ENCODE data around the gene PRDM16. TPM values are rescaled to one million over a fixed set of nuclear protein-coding genes. Genes with fewer than 3 reads are reported as not detected.

PRDM16 gene
- total RNA-seq, 1 experiment from 2014 or later: 1.6 TPM

DNA sequence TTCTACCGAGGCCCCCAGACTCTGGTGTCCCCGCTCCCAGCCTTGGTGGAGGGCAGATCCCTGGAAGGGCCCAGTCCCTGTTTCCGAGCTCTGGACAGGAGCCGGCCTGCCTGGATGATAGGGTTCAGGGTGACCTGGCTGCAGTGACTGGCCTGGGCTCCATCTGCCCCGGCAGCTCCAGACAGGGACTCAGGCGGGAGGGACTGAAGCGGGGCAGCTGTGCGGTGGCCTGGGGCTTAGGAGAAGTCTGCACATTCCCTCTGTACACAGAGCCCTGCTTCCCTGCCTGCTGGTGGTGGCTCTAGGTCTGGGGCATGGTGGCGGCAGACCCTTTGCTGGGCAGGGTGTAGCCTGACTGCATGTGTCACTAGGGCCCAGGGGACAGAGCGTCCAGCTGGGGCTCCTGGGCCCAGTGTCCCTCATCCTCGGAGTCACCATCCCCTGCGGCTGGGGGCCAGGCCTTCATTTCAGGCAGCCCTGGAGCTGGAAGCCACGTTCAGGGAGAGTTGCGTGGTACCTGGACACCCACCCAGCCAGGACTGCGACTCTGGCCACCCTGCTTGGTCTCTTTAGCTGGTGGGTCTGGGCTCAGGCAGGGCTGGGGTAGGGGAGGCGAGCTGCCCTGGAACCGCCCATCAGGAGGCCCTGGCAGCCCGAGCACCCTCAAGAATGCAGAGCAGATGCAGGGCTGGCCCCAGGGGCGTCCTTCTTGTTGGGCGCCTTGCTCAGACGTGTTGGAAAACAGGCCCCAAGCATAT lies 395.1 kb downstream of the PRDM16 start:
- POLR2A ChIA-PET: no interaction called here
- Mint-ChIP-seq H3K4me1 (peaks cover 3% of the 10 kb centered on the region; the same call in 1 of the 2 replicates), H3K9me3 (no peaks in the 10 kb centered on the region), H3K27ac (no peak overlapping the region), H3K27me3 (ENCODE audit: low read depth) (no peaks in the 10 kb centered on the region), H3K36me3 (no peaks in the 10 kb centered on the region), H3K4me3 (no peak overlapping the region)
- no peak for ATAC-seq
- TF ChIP-seq SMAD3 (CRISPR knock-in tag; IDR thresholded peaks at IDR 0.05; ENCODE audit: borderline replicate concordance): no peak
- TF ChIP-seq, protein P1, sequence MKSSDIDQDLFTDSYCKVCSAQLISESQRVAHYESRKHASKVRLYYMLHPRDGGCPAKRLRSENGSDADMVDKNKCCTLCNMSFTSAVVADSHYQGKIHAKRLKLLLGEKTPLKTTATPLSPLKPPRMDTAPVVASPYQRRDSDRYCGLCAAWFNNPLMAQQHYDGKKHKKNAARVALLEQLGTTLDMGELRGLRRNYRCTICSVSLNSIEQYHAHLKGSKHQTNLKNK (CRISPR knock-in tag; IDR thresholded peaks at IDR 0.05): no peak
- TF ChIP-seq, protein P2, sequence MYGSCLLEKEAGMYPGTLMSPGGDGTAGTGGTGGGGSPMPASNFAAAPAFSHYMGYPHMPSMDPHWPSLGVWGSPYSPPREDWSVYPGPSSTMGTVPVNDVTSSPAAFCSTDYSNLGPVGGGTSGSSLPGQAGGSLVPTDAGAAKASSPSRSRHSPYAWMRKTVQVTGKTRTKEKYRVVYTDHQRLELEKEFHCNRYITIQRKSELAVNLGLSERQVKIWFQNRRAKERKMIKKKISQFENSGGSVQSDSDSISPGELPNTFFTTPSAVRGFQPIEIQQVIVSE (CRISPR knock-in tag; IDR thresholded peaks at IDR 0.05; ENCODE audit: borderline replicate concordance): no peak
- TF ChIP-seq, protein P3, sequence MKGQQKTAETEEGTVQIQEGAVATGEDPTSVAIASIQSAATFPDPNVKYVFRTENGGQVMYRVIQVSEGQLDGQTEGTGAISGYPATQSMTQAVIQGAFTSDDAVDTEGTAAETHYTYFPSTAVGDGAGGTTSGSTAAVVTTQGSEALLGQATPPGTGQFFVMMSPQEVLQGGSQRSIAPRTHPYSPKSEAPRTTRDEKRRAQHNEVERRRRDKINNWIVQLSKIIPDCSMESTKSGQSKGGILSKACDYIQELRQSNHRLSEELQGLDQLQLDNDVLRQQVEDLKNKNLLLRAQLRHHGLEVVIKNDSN (CRISPR knock-in tag; IDR thresholded peaks at IDR 0.05): no peak
- TF ChIP-seq, protein P4, sequence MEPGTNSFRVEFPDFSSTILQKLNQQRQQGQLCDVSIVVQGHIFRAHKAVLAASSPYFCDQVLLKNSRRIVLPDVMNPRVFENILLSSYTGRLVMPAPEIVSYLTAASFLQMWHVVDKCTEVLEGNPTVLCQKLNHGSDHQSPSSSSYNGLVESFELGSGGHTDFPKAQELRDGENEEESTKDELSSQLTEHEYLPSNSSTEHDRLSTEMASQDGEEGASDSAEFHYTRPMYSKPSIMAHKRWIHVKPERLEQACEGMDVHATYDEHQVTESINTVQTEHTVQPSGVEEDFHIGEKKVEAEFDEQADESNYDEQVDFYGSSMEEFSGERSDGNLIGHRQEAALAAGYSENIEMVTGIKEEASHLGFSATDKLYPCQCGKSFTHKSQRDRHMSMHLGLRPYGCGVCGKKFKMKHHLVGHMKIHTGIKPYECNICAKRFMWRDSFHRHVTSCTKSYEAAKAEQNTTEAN (CRISPR knock-in tag; IDR thresholded peaks at IDR 0.05): no peak
- no peak for TF ChIP-seq ZNF232 (CRISPR knock-in tag; IDR thresholded peaks at IDR 0.05)
- TF ChIP-seq OVOL2 (CRISPR knock-in tag; IDR thresholded peaks at IDR 0.05; ENCODE audit: borderline replicate concordance): no peak
- TF ChIP-seq MYBL2 (CRISPR knock-in tag; IDR thresholded peaks at IDR 0.05): no peak
- TF ChIP-seq SMAD4 (CRISPR knock-in tag; IDR thresholded peaks at IDR 0.05): no peak
- no peak for TF ChIP-seq FOXJ3 (CRISPR knock-in tag; IDR thresholded peaks at IDR 0.05; ENCODE audit: borderline replicate concordance)
- no peak for TF ChIP-seq FOXP1 (CRISPR knock-in tag; IDR thresholded peaks at IDR 0.05; ENCODE audit: borderline replicate concordance)
- peak; percentile 5 for DNase-seq (ENCODE audit: low spot score)
- CTCF ChIA-PET: interaction anchor here (1.3 to 6.7 kb wide), 4 partner anchors 8 to 231 kb away, joined by 3 to 41 read pairs (median 18); no protein-coding TSS in a partner anchor

DNA sequence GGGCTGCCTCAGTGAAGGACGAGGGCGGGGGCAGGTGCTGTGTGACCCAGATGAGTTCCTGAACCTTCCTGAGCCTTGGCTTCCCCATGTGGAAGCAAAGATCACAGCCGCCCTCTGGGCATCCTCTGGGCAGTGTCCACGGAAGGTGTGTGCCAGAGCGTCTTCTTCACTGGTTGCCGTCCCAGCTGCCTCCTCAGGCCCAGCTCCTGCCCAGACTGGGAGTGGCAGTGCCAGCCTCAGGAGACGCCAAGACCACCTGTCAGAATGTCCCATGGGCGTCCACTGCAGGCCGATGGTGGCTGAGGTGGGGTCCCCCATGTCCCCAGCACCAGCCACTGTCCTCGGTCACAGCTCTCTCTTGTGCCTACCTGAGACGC lies 395.6 kb downstream of the PRDM16 start:
- no peaks in the 10 kb centered on the region for H3K36me3 Mint-ChIP-seq
- no peak overlapping the region for H3K4me3 Mint-ChIP-seq
- peak overlapping the region; percentile 68 for H3K27ac Mint-ChIP-seq
- no peak for ATAC-seq
- ChIA-PET POLR2A (no interaction called here), CTCF (interaction anchor here (6.7 kb wide), 1 partner anchor 11 kb away, joined by 41 read pairs; no protein-coding TSS in a partner anchor)
- peaks cover 3% of the 10 kb centered on the region; the same call in 1 of the 2 replicates for H3K4me1 Mint-ChIP-seq
- H3K27me3 Mint-ChIP-seq (ENCODE audit: low read depth): no peaks in the 10 kb centered on the region
- no peaks in the 10 kb centered on the region for H3K9me3 Mint-ChIP-seq
- DNase-seq (ENCODE audit: low spot score): no peak
- TF ChIP-seq RORB (CRISPR knock-in tag; IDR thresholded peaks at IDR 0.05) (no peak), NFE2L1 (CRISPR knock-in tag; IDR thresholded peaks at IDR 0.05) (no peak)

DNA sequence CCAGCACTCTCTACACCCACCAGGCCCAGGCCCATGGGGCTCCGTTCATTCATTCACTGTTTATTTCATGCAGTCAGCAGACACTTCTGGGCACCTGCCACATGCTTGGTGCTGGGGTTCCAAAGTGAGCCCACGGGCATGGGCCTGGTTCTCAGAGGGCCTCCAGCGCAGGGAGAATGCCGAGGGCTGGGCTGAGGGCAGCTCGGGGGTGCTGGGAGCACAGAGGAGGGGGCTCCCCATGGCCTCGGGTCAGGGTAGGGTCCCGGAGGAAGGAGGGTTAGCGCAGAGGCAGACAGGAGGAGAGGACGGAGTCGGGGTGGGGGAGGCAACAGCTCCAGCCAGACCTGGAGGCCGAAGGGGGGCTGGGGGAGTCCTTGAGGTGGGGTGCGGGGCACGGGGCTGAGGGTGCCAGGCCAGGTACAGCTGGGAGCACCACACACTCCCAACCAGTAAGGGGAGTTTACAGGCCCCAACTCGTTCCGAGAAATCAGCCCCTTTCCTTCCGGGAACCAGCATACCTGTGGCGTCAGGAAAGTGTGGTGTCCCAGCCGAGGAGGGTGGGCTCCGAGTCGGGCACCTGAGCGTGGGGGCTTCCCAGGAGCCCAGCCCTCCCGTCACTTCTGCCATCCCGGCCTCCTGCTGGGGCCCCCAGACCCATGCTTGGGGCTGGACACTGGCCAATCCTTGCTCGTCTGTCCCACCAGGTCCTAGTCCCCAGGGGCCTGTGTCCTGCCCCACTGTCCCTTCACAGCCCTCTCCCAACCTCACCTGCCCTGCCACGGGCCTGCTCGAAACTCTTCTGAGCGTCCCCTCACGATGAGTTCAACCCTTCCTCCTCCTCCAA lies 396.3 kb downstream of the PRDM16 start:
- Mint-ChIP-seq H3K9me3 (no peaks in the 10 kb centered on the region), H3K27ac (peak overlapping the region; percentile 89), H3K4me1 (peaks cover 4% of the 10 kb centered on the region), H3K36me3 (no peaks in the 10 kb centered on the region), H3K4me3 (no peak overlapping the region), H3K27me3 (ENCODE audit: low read depth) (no peaks in the 10 kb centered on the region)
- ChIA-PET POLR2A (no interaction called here), CTCF (interaction anchor here (0.7 to 6.7 kb wide), 3 partner anchors 12 to 41 kb away, joined by 6 to 41 read pairs (median 12); no protein-coding TSS in a partner anchor)
- DNase-seq (ENCODE audit: low spot score): peak; percentile 10
- ATAC-seq: no peak
- TF ChIP-seq TEAD4 (CRISPR knock-in tag; IDR thresholded peaks at IDR 0.05) (no peak), EMX1 (CRISPR knock-in tag; IDR thresholded peaks at IDR 0.05) (no peak), OVOL2 (CRISPR knock-in tag; IDR thresholded peaks at IDR 0.05; ENCODE audit: borderline replicate concordance) (no peak), KAT7 (CRISPR knock-in tag; IDR thresholded peaks at IDR 0.05; ENCODE audit: borderline replicate concordance) (no peak)
- TF ChIP-seq, protein P5, sequence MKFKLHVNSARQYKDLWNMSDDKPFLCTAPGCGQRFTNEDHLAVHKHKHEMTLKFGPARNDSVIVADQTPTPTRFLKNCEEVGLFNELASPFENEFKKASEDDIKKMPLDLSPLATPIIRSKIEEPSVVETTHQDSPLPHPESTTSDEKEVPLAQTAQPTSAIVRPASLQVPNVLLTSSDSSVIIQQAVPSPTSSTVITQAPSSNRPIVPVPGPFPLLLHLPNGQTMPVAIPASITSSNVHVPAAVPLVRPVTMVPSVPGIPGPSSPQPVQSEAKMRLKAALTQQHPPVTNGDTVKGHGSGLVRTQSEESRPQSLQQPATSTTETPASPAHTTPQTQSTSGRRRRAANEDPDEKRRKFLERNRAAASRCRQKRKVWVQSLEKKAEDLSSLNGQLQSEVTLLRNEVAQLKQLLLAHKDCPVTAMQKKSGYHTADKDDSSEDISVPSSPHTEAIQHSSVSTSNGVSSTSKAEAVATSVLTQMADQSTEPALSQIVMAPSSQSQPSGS (CRISPR knock-in tag; IDR thresholded peaks at IDR 0.05; ENCODE audit: borderline replicate concordance, low read depth): no peak
- TF ChIP-seq, protein P6, sequence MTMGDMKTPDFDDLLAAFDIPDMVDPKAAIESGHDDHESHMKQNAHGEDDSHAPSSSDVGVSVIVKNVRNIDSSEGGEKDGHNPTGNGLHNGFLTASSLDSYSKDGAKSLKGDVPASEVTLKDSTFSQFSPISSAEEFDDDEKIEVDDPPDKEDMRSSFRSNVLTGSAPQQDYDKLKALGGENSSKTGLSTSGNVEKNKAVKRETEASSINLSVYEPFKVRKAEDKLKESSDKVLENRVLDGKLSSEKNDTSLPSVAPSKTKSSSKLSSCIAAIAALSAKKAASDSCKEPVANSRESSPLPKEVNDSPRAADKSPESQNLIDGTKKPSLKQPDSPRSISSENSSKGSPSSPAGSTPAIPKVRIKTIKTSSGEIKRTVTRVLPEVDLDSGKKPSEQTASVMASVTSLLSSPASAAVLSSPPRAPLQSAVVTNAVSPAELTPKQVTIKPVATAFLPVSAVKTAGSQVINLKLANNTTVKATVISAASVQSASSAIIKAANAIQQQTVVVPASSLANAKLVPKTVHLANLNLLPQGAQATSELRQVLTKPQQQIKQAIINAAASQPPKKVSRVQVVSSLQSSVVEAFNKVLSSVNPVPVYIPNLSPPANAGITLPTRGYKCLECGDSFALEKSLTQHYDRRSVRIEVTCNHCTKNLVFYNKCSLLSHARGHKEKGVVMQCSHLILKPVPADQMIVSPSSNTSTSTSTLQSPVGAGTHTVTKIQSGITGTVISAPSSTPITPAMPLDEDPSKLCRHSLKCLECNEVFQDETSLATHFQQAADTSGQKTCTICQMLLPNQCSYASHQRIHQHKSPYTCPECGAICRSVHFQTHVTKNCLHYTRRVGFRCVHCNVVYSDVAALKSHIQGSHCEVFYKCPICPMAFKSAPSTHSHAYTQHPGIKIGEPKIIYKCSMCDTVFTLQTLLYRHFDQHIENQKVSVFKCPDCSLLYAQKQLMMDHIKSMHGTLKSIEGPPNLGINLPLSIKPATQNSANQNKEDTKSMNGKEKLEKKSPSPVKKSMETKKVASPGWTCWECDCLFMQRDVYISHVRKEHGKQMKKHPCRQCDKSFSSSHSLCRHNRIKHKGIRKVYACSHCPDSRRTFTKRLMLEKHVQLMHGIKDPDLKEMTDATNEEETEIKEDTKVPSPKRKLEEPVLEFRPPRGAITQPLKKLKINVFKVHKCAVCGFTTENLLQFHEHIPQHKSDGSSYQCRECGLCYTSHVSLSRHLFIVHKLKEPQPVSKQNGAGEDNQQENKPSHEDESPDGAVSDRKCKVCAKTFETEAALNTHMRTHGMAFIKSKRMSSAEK (CRISPR knock-in tag; IDR thresholded peaks at IDR 0.05; ENCODE audit: borderline replicate concordance): no peak
- TF ChIP-seq, protein P7, sequence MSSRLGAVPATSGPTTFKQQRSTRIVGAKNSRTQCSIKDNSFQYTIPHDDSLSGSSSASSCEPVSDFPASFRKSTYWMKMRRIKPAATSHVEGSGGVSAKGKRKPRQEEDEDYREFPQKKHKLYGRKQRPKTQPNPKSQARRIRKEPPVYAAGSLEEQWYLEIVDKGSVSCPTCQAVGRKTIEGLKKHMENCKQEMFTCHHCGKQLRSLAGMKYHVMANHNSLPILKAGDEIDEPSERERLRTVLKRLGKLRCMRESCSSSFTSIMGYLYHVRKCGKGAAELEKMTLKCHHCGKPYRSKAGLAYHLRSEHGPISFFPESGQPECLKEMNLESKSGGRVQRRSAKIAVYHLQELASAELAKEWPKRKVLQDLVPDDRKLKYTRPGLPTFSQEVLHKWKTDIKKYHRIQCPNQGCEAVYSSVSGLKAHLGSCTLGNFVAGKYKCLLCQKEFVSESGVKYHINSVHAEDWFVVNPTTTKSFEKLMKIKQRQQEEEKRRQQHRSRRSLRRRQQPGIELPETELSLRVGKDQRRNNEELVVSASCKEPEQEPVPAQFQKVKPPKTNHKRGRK (CRISPR knock-in tag; IDR thresholded peaks at IDR 0.05; ENCODE audit: borderline replicate concordance): no peak
